LHCN-M2 (cell line): ENCODE results near the gene VTN. TPM values are rescaled to one million over a fixed set of nuclear protein-coding genes. Genes with fewer than 3 reads are reported as not detected.

Experiments
- DNase-seq: peaks from one replicate; pipeline ENCODE4 v3.0.0-alpha.2; 2012; ENCODE audit warnings: low read depth
- total RNA-seq: library from RNA; depleted of rRNA; stranded (reverse); fragments of >200 nt; gene quantifications from 2 replicates; pipeline ENCODE4 v1.2.3, GENCODE V29; 2014

Gene VTN
- total RNA-seq, 1 experiment from 2014 or later = 0.40 TPM

- no peak for DNase-seq
Measured at GRCh38 chr17:28395968-28396367, 25.9 kb upstream of the VTN start.

- no peak for DNase-seq
Measured at GRCh38 chr17:28395426-28395825, 25.3 kb upstream of the VTN start.

- peak; percentile 22 for DNase-seq
Measured at GRCh38 chr17:28394337-28395116, 24.4 kb upstream of the VTN start.

- no peak for DNase-seq
Measured at GRCh38 chr17:28392491-28392890, 22.4 kb upstream of the VTN start.

- DNase-seq = no peak
Measured at GRCh38 chr17:28391401-28391800, 21.3 kb upstream of the VTN start.

- no peak for DNase-seq
Measured at GRCh38 chr17:28390984-28391383, 20.9 kb upstream of the VTN start.

- DNase-seq = no peak
Measured at GRCh38 chr17:28390563-28390962, 20.5 kb upstream of the VTN start.

GRCh38 chr17:28390141-28390540 lies 20.0 kb upstream of the VTN start:
- DNase-seq = no peak

- no peak for DNase-seq
Measured at GRCh38 chr17:28388106-28388505, 18.0 kb upstream of the VTN start.

- no peak for DNase-seq
Measured at GRCh38 chr17:28386391-28386790, 16.3 kb upstream of the VTN start.

GRCh38 chr17:28385406-28385805 lies 15.3 kb upstream of the VTN start:
- DNase-seq = no peak

GRCh38 chr17:28385037-28385400 lies 14.9 kb upstream of the VTN start:
- no peak for DNase-seq

GRCh38 chr17:28384281-28385036 lies 14.4 kb upstream of the VTN start:
- DNase-seq = no peak

- no peak for DNase-seq
Measured at GRCh38 chr17:28381141-28381825, 11.2 kb upstream of the VTN start.

- no peak for DNase-seq
Measured at GRCh38 chr17:28379814-28380801, 10.0 kb upstream of the VTN start.

- peak; percentile 10 for DNase-seq
Measured at GRCh38 chr17:28372945-28373274, 2.8 kb upstream of the VTN start.

GRCh38 chr17:28372203-28372944 lies 2.3 kb upstream of the VTN start:
- peak; percentile 25 for DNase-seq

- peak; percentile 83 for DNase-seq
Measured at GRCh38 chr17:28371245-28372202, 1.4 kb upstream of the VTN start, which contains the start of gene SARM1. Gene SARM1, plus strand, starts transcription at chr17:28371694. Its CDS starts 339 bp downstream, at chr17:28372033.

- DNase-seq = no peak
Measured at GRCh38 chr17:28370744-28371103, 617 bp upstream of the VTN start.

- no peak for DNase-seq
Measured at GRCh38 chr17:28369684-28370034, 448 bp downstream of the VTN start.
